Head of caudate nucleus (tissue), 42 donors: Measurements from ENCODE around the gene PPP5C.

ENCODE experiments used
- DNase-seq, 42 donors: peaks; one replicate each; pipeline versions ENCODE4 v3.0.0 to v3.0.0-alpha.2; 2020 to 2021; ENCODE audit warnings: mixed read lengths in 7 of 42
- intact Hi-C: fragments of 100-400 bp; cut with DNase I; formaldehyde crosslinking; loops from one replicate; pipeline ENCODE4 v1.15.0; 2022

The PPP5C gene

DNA sequence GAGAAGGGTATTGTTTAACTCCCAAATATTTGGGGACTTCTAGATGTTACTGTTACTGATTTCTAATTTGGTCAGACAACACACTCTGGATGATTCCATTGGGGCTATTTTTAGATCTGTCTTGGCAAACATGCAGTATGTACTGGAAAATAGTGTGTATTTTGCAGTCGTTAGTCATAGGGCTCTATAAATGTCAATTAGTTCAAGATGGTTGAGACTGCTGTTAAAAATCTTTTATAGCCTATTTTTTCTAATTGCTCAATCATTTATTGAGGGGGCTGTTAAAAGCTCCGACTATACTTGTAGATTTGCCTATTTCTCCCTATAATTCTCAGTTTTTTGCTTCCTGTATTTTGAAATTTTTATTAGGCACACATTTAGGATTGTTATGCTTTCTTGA is 31.4 kb downstream of the PPP5C start:
- DNase-seq = no peak
- intact Hi-C loops = no loop called here

DNA sequence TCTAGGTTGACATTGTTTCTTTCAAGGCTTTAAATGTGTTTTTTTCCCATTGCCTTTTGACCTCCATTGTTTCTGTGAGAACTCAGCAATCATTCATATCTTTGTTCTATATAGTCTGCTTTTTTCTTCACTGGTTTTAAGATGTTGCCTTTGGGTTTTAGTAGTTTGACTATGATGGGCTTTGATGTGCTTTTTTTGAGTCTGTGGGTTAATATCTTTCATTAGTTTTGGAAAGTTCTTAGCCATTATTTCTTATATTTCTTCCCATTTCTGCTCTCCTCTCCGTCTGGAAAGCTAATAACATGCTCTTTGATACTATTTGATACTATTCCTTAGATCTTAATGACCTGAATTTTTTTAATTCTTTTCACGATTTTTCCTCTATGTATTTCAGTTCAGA is 33.8 kb downstream of the PPP5C start:
- intact Hi-C loops = no loop called here
- no peak for DNase-seq

- intact Hi-C loops = no loop called here
- peak in 2 of 42 donors; percentile 12 to 24 for DNase-seq
Measured at GRCh38 chr19:46381346-46381745, 34.5 kb downstream of the PPP5C start.

GRCh38 chr19:46381756-46382345 is 35.0 kb downstream of the PPP5C start:
- intact Hi-C loops = no loop called here
- DNase-seq = peak in 4 of 42 donors; percentile 2 to 21 (median 6)

- intact Hi-C loops = no loop called here
- DNase-seq = peak in 2 of 42 donors; percentile 22 to 29
Measured at GRCh38 chr19:46383171-46383815, 36.4 kb downstream of the PPP5C start.

- peak in 5 of 42 donors; percentile 2 to 15 (median 3) for DNase-seq
- intact Hi-C loops = no loop called here
Measured at GRCh38 chr19:46383846-46384245, 37.0 kb downstream of the PPP5C start.

- intact Hi-C loops = no loop called here
- DNase-seq = peak in 5 of 42 donors; percentile 5 to 30 (median 12)
Measured at GRCh38 chr19:46384396-46384795, 37.5 kb downstream of the PPP5C start.

DNA sequence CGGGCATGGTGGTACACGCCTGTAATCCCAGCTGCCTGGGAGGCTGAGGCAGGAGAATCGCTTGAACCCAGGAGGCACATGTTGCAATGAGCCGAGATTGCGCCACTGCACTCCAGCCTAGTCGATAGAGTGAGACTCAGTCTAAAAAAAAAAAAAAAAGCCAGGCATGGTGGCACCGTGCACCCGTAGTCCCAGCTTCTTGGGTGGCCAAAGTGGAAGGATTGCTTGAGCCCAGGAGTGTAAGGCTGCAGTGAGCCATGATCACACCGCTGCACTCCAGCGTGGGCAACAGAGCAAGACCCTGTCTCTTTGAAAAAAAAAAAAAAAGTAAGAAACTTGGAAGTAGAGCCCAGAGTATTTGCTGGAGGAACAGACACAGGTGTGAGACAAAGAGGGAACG is 38.7 kb downstream of the PPP5C start:
- peak in 3 of 42 donors; percentile 8 to 19 (median 14) for DNase-seq
- intact Hi-C loops = no loop called here

GRCh38 chr19:46386151-46386550 is 39.3 kb downstream of the PPP5C start:
- DNase-seq = peak in 3 of 42 donors; percentile 9 to 23 (median 11)
- intact Hi-C loops = no loop called here

DNA sequence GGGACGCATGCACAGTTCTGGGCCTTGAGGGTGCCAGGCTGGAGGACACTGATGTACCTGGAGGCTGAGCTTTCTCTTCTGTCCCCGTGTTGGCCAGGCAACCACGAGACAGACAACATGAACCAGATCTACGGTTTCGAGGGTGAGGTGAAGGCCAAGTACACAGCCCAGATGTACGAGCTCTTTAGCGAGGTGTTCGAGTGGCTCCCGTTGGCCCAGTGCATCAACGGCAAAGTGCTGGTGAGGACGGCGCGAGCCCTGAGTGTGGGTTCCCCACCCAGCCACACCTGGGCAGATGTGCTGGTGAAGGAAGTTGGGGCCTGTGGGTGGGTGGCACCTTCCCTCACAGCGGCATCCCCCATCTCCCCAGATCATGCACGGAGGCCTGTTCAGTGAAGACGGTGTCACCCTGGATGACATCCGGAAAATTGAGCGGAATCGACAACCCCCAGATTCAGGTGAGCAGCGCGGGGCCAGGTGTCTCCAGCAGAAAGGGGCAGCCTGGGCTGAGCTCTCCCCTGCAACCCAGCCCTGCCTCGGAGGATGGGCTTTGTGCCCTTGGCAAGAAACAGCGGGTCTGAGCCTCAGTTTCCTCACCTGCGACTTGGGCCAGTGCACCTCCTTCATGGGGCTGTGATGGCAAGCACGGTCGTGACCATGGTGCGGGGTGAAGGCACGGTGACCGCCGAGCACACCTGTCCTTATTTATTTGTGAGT is 40.3 kb downstream of the PPP5C start:
- intact Hi-C loops = no loop called here
- DNase-seq = peak in 4 of 42 donors; percentile 3 to 26 (median 18)

- no peak for DNase-seq
- intact Hi-C loops = no loop called here
Measured at GRCh38 chr19:46387713-46388130, 40.8 kb downstream of the PPP5C start.

- intact Hi-C loops = no loop called here
- DNase-seq = peak in 1 of 42 donors; percentile 8
Measured at GRCh38 chr19:46388311-46389095, 41.6 kb downstream of the PPP5C start.

GRCh38 chr19:46390121-46390858 is 43.4 kb downstream of the PPP5C start:
- DNase-seq = no peak
- intact Hi-C loops = no loop called here

- no peak for DNase-seq
- intact Hi-C loops = no loop called here
Measured at GRCh38 chr19:46390866-46391265, 44.0 kb downstream of the PPP5C start.

- intact Hi-C loops = no loop called here
- DNase-seq = peak in 1 of 42 donors; percentile 10
Measured at GRCh38 chr19:46391296-46392251, 44.7 kb downstream of the PPP5C start.

DNA sequence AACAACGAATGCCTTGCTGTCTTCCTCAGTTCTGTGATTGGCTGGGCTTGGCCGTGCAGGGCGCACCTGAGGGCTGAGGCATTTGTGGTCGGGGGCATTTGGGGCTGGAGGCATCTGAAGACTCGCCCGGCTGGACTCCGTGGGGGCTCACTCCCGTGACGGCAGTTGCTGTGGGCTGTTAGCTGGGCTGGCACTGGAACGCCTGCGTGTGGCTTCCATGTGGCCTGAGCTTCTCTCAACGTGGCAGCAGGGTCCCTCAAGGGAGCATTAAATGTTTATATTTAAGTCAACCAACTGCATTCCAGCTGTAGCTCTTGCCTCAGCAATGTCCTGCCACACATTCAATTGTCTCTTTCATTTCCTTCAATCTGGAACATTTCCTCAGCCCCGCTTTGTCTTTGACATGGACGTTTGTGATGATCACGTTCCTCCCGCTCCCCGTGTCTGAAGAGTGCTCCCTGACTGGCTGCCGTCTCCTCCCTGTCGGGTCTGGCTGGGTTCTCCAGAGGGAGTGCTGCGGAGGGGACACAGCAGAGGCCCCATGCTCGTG is 45.4 kb downstream of the PPP5C start:
- intact Hi-C loops = no loop called here
- DNase-seq = peak in 2 of 42 donors; percentile 23 to 31

DNA sequence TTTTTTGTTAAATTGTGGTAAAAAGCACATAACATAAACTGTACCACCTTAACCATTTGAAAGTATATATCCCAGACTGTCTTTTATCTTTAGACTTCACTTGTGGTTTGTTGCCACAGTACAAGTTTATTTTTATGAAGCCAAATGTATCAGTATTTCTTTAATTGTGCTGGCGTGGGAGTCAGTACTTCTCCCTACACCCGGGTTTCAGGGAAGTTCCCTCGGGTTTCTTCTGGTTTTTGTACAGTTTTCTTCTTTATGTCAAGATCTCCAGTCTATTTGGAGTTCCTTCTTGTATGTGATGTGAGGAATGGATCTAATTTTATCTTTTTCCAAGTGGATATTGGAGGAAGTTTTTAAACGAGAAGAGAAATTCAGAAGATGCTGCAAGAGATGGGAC is 46.0 kb downstream of the PPP5C start:
- DNase-seq = no peak
- intact Hi-C loops = no loop called here
